C1 segment of cervical spinal cord (tissue), 14 donors: ENCODE results near the gene ZNF350.
A peak's percentile ranks its signal among the peaks of the same experiment; 100 is the strongest.
"Not testable (repeated sequence)": the region's sequence is repeated elsewhere in the genome, so short reads cannot be mapped to it uniquely, and the experiment has no call there.

Experiments used
- DNase-seq, 14 donors: peaks; one replicate each; lab custom pipeline; 2025; lab: John Stamatoyannopoulos, UW

ZNF350 gene

GRCh38 chr19:51975787-51976186 lies 10.9 kb downstream of the ZNF350 start:
- not testable (repeated sequence) for DNase-seq

DNA sequence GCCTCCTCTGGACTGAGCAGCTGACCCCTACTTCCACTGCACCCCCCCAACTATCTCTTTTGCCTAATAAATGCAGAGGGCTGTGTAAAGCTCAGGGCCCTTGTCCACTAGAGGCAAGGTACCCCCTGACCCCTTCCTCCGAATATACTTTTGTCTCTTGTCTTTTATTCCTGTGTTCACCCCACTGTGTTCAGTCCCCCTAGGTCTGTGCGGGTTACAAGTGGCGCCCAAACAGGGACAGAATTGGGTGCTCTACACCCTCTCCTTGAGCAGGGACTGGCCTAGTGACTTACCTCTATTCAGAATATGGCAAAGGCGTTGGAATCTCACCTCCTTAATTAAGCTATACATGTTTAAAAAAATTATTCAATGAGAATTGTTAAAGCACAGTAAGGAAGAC lies 15.0 kb downstream of the ZNF350 start:
- no peak for DNase-seq

DNA sequence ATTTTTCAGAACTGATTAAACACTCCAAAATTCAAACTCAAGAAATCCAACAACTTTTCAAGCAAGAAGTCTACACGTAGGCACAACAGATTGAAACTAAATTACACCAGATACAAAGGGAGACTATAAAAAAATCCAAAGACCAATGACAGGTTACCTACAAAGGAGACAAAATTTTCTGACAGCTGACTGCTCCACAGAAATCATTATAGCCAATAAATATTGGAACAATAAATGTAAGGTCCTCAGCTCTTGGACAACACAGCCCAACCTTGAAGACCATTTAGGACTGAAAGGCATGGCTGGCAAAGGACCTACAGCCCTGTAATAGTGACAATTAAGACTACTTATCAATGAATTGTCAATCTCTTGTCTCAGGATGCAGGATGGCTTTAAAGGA lies 15.9 kb downstream of the ZNF350 start:
- DNase-seq, result no peak

DNA sequence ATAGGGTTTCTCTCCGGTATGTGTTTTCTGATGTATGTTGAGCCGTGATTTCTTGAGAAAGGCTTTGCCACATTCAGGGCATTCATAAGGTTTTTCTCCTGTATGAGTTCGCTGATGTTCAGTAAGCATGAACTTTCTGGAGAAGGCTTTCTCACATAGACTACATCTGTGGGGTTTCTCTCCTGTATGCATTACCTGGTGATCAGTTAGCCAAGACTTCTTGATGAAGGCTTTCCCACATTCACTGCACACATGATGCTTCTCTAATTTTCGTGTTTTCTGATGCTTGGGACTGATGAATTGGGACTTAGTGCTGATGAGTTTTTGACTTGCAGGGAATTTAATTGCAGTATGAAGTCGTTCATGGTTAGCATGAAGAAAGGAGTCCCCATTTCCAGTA lies 21.1 kb downstream of the ZNF350 start:
- DNase-seq, result no peak

GRCh38 chr19:51960621-51961233 lies 25.9 kb downstream of the ZNF350 start:
- DNase-seq, result not testable (repeated sequence)

DNA sequence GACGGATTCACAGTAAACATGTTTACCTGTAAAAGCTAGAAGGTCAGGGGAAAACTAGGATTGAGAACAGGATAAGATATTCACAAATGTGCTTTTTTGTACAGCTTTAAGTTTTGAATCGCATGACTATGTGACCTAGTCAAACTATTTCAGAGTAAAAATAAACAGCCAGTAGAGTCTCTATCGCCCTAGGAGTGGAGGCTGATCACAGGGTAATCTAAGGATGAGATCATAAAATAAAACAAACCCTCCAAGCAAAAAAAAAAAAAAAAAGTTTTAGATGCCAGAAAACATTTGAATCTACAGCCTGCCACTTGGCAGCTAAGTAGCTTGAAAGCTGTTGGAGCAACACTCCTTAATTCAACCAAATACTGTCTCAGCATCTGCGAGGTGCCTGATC lies 26.8 kb downstream of the ZNF350 start:
- DNase-seq, result no peak

DNA sequence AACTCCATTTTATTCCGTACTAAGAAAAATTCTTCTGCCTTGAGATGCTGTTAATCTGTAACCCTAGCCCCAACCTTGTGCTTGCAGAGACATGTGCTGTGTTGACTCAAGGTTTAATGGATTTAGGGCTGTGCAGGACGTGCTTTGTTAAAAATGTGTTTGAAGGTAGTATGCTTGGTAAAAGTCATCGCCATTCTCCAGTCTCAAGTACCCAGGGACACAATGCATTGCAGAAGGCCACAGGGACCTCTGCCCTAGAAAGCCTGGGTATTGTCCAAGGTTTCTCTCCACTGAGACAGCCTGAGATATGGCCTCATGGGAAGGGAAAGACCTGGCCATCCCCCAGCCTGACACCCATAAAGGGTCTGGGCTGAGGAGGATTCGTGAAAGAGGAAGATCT lies 28.8 kb downstream of the ZNF350 start:
- DNase-seq, result not testable (repeated sequence)

GRCh38 chr19:51948975-51949374 lies 37.7 kb downstream of the ZNF350 start:
- DNase-seq, result peak in 10 of 14 donors; percentile 1 to 26 (median 5)

- DNase-seq, result no peak
Measured at GRCh38 chr19:51946602-51947001, 40.0 kb downstream of the ZNF350 start.

GRCh38 chr19:51944798-51945552 lies 41.7 kb downstream of the ZNF350 start:
- no peak for DNase-seq

GRCh38 chr19:51938936-51939335 lies 47.7 kb downstream of the ZNF350 start:
- DNase-seq, result no peak

GRCh38 chr19:51931921-51932320 lies 54.7 kb downstream of the ZNF350 start:
- DNase-seq, result no peak

- DNase-seq, result no peak
Measured at GRCh38 chr19:51927859-51928258, 58.8 kb downstream of the ZNF350 start.

DNA sequence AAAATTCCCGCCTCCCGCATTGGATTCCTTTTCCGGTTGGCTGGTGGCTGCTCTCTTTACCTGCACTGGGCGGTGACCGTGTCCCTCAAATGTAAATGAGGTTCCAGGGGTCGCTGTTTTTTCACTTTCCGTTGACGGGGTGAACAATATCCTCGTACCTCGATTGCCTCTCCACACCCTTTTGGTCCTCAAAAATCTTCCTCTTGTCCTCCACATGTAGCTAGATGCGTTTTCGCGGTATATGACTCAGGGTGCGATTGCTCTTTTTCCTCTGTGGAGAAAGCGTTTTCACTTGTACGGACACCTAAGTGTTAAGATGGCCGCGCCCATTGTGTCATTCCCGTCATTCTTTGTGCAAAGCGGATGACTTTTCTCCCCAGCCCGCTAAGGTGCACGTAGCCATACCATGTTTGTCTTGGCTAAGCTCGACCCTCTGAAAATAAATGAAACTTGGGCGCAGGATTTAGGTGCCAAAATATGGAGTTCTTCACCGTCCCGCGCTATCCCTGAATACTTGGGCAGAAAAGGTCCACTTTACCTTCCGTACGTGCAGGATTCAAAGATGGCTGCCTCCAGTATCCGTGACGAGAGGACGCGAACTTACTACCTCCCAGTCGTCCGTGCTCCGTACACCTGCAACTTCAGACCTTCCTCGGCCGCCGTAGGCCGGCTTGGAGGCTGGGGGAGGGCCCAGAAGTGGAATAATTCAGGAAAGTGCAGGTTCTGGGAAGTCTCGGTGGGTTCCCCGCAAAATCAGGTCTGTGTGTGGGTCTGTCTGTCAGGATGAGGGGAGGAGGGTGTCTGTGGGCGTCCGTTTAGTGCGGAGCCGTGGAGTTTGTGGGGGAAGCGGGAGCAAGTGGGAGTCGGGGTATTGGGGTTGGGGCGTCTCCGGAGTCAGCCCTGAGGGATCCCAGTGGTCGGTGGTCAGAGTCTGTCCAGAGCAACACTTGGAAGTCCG lies 59.6 kb downstream of the ZNF350 start, which contains the start of gene ZNF613:
TSS of gene ZNF613 (plus strand) at position 689 of the 958 bp plus-strand sequence. CDS start 8,749 bp downstream, outside the sequence.
- DNase-seq, result peak; percentile 39 to 98 (median 94)

GRCh38 chr19:51926426-51926783 lies 60.2 kb downstream of the ZNF350 start:
- DNase-seq, result no peak

DNA sequence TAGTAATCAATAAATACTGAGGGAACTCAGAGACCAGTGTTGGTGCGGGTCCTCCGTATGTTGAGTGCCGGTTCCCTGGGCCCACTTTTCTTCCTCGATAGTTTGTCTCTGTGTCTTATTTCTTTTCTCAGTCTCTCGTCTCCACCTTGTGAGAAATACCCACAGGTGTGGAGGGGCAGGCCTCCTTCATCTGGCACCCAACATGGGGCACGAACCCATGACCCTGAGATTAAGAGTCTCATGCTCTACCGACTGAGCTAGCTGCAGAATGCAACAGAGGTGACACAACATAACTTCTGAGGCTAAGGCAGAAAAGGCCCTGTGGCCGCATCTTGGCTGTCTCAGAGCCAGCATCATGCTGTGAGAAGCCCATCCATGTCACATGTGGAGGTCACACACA lies 64.7 kb downstream of the ZNF350 start:
- no peak for DNase-seq

DNA sequence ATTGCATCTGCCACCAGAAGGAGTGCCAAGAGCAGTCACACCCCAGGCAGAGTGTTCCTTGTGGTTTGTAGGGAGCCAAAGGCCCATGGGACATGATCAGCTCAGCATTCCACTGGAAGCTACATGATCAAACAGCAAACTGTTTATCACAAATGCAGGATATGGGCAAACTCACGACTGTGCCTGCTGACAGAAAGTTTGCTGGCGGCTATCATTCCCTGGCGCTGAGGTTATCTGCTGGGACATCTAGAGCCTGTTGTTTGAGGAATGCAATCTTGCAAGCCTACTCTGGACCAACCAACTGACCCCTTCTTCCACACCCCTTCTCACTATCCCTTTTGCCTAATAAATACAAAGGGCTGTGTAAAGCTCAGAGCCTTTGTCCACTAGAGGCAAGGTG lies 67.0 kb downstream of the ZNF350 start:
- no peak for DNase-seq

DNA sequence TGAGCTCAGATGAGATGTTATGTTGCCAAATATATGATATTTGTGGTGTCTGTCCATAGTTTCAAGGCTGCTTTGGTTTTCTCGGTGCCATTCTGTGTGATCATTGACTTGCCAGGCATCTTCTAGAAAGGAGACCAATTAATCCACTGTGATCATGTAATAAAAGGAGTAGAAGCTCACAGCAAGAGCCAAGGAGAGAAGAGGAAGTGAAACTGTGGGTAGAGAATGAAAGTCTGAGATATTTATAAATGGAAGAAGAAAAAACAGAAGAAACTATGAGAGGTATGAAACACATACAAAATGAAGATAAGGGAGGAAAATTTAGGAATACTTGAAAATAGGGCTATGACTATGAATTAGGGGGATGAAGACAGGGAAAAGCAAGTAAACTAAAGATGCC lies 70.5 kb downstream of the ZNF350 start:
- no peak for DNase-seq

GRCh38 chr19:51915324-51915867 lies 71.2 kb downstream of the ZNF350 start:
- no peak for DNase-seq
